ENCODE measurements around the gene LRP1.

Gene LRP1

GRCh38 chr12:57194253-57194652 is 66.0 kb downstream of the LRP1 start:
- no peak for DNase-seq (ENCODE audit: low read depth)

GRCh38 chr12:57195186-57195585 is 66.9 kb downstream of the LRP1 start:
- DNase-seq (ENCODE audit: low read depth): no peak

GRCh38 chr12:57195611-57196371 is 67.5 kb downstream of the LRP1 start:
- DNase-seq (ENCODE audit: low read depth): no peak

- DNase-seq (ENCODE audit: low read depth): no peak
Observed at GRCh38 chr12:57196439-57196838, 68.2 kb downstream of the LRP1 start.

- DNase-seq (ENCODE audit: low read depth): no peak
Observed at GRCh38 chr12:57196956-57197355, 68.7 kb downstream of the LRP1 start.

DNA sequence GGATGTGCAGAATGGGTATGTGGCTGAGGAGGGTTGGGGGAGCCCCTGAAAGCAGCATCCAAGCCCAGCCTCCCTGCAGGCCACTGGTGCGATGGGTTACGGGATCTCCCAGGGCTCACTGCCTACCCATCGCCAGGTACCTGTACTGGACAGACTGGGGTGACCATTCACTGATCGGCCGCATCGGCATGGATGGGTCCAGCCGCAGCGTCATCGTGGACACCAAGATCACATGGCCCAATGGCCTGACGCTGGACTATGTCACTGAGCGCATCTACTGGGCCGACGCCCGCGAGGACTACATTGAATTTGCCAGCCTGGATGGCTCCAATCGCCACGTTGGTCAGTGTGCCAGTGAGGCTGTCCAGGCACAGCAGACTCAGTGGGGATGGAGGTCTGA is 70.0 kb downstream of the LRP1 start:
- no peak for DNase-seq (ENCODE audit: low read depth)

DNA sequence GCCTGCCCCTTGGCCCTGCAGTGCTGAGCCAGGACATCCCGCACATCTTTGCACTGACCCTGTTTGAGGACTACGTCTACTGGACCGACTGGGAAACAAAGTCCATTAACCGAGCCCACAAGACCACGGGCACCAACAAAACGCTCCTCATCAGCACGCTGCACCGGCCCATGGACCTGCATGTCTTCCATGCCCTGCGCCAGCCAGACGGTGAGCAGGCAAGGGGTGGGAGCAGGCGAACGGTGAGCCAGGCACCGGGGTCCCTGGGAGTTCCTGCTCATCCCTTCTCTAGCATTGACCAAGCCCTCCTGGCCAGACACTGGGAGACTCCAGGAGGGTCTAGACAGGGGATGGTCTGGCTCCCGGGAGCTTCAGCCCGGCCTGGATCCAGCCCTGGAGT is 70.9 kb downstream of the LRP1 start:
- DNase-seq (ENCODE audit: low read depth): no peak

DNA sequence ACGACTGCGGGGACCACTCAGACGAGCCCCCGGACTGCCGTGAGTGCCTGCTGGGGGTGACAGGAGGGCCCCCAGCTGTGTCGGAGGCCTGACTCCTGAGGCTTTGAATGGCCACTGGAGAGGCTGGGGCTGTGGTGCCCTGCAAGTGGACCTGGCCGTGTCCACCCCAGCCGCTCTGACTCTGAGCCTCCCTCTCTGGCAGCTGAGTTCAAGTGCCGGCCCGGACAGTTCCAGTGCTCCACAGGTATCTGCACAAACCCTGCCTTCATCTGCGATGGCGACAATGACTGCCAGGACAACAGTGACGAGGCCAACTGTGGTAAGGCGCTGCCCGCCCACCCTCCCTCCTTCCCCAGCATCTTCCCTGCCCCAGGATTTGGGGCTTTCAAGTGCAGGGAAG is 72.2 kb downstream of the LRP1 start:
- no peak for DNase-seq (ENCODE audit: low read depth)

DNA sequence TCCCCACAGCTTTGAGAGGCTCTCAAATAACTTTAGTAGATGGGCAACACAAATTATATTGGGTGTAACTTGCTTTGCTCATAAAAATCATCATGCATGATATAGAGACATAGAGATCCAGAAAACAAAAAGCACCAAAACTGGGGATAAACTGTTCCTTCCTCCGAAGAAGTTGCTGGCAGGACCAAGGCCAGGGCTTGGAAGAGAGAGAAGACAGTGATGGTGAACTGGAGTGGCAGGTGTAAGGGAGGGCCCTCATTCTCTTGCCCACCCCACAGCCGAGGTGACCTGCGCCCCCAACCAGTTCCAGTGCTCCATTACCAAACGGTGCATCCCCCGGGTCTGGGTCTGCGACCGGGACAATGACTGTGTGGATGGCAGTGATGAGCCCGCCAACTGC is 72.9 kb downstream of the LRP1 start:
- no peak for DNase-seq (ENCODE audit: low read depth)

- no peak for DNase-seq (ENCODE audit: low read depth)
Observed at GRCh38 chr12:57201631-57202030, 73.3 kb downstream of the LRP1 start.

GRCh38 chr12:57202321-57202720 is 74.0 kb downstream of the LRP1 start:
- DNase-seq (ENCODE audit: low read depth): no peak

DNA sequence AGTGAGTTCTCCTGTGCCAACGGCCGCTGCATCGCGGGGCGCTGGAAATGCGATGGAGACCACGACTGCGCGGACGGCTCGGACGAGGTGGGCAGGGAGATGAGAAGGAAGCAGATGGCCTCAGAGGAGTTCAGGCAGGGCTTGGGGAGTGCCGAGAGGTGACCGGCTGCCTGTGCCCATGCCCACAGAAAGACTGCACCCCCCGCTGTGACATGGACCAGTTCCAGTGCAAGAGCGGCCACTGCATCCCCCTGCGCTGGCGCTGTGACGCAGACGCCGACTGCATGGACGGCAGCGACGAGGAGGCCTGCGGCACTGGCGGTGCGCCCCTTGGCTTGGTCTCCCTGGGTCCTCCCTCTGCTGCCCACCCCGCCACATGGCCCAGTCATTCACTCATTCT is 74.9 kb downstream of the LRP1 start:
- DNase-seq (ENCODE audit: low read depth): no peak

- DNase-seq (ENCODE audit: low read depth): no peak
Observed at GRCh38 chr12:57203791-57204190, 75.5 kb downstream of the LRP1 start.

DNA sequence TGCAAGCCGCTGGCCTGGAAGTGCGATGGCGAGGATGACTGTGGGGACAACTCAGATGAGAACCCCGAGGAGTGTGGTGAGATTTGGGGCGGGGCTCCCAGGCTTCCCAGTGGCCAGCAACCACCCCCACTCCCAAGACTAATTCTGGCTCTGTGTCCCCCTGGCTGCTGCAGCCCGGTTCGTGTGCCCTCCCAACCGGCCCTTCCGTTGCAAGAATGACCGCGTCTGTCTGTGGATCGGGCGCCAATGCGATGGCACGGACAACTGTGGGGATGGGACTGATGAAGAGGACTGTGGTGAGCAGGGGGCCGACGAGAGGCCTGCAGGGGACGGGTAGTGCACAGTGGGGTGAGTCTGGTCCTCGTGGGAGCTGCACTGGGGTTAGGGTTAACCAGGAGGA is 76.2 kb downstream of the LRP1 start:
- DNase-seq (ENCODE audit: low read depth): no peak

DNA sequence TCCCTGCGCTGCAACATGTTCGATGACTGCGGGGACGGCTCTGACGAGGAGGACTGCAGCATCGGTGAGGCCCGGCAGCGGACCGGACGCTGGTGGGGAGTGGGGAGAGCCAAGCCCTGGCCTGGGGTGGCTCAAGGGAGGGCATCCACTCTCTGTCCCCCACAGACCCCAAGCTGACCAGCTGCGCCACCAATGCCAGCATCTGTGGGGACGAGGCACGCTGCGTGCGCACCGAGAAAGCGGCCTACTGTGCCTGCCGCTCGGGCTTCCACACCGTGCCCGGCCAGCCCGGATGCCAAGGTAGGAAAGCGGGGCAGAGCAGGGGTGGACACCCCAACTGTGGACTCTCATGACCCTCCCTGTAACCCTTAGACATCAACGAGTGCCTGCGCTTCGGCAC is 76.9 kb downstream of the LRP1 start:
- DNase-seq (ENCODE audit: low read depth): no peak

DNA sequence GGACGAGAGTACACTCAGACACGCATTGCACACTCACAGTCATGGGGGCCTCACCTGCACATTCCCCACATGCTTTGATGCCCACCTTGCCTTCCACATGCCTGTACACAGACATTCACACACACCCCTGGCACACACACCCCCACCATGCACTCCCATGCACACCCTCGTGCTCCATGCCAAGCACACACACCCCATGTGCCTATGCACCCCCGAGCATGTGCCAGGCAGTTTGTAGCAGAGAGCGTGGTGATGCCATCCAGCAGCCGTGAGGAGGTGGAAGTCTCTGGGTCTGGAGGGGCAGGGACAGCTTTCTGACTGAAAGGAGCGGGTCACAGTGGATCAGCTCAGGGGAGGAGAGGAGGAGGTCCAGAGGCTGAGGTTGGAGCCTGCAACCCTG is 77.6 kb downstream of the LRP1 start:
- no peak for DNase-seq (ENCODE audit: low read depth)

DNA sequence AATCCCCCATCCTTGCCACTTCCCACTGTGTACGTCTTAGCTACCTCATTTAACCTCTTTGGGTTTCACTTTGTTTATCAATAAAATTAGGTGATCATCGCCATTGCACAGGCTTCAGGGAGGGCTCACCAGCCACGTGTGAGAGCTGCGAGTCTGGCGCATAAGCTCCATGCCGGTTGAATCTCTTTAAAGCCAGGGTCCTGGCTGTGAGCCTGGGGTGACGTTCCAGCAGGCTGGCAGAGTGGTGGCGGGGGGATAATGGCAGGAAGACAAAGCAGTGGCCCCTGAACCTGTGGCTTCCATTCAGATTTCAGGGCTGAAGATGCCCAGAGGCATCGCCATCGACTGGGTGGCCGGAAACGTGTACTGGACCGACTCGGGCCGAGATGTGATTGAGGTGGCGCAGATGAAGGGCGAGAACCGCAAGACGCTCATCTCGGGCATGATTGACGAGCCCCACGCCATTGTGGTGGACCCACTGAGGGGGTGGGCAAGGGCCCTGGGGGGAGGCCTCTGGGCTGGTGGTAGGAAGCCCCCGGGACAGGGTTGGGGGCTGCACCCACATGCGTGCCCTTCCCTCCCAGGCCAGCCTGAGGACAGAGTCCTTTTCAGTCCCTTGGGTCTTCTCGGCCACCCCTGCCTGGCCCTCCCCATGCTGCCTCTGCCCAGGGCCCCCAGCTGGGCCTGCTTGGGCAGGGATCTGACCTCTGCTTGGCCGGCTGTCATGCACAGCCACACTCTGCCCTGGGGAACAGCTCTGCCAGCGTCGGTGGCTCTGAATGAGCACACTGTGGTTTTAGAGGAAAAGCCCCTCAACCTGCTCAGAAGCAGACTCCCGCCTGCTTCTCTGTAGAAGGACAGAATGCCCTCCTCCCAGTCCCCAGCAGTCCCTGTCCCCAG is 79.7 kb downstream of the LRP1 start:
- no peak for DNase-seq (ENCODE audit: low read depth)

- no peak for DNase-seq (ENCODE audit: low read depth)
Observed at GRCh38 chr12:57208631-57209282, 80.5 kb downstream of the LRP1 start.

GRCh38 chr12:57209916-57210315 is 81.6 kb downstream of the LRP1 start:
- DNase-seq (ENCODE audit: low read depth): no peak

- DNase-seq (ENCODE audit: low read depth): no peak
Observed at GRCh38 chr12:57210461-57210860, 82.2 kb downstream of the LRP1 start.

- no peak for DNase-seq (ENCODE audit: low read depth)
Observed at GRCh38 chr12:57210926-57211692, 82.8 kb downstream of the LRP1 start.

Measured in GM04504 (cell line).